ENCODE measurements around the gene EMP3.

GRCh38 chr19:48342414-48342738 lies 17.0 kb downstream of the EMP3 start:
- TF ChIP-seq TAF1 (IDR thresholded peaks at IDR 0.05; ENCODE audit: low read depth) (no peak), CEBPB (IDR thresholded peaks at IDR 0.05) (no peak), REST (IDR thresholded peaks at IDR 0.05; ENCODE audit: low read depth) (no peak), NFIC (IDR thresholded peaks at IDR 0.05) (no peak), YY1 (IDR thresholded peaks at IDR 0.05; ENCODE audit: low read depth) (no peak), FOXM1 (IDR thresholded peaks at IDR 0.05; ENCODE audit: borderline replicate concordance, low read depth) (no peak), RAD21 (IDR thresholded peaks at IDR 0.05; ENCODE audit: low read depth) (no peak), EP300 (IDR thresholded peaks at IDR 0.05; ENCODE audit: borderline replicate concordance) (no peak)

Data from Ishikawa (cell line).